ENCODE results near the gene MSRB1. TPM values are rescaled to one million over a fixed set of nuclear protein-coding genes. Genes with fewer than 3 reads are reported as not detected.
"Not testable (repeated sequence)": the region's sequence is repeated elsewhere in the genome, so short reads cannot be mapped to it uniquely, and the experiment has no call there.

Gene MSRB1
- total RNA-seq, 2 donors from 2014 or later, result 20.6 to 23.5 TPM

DNA sequence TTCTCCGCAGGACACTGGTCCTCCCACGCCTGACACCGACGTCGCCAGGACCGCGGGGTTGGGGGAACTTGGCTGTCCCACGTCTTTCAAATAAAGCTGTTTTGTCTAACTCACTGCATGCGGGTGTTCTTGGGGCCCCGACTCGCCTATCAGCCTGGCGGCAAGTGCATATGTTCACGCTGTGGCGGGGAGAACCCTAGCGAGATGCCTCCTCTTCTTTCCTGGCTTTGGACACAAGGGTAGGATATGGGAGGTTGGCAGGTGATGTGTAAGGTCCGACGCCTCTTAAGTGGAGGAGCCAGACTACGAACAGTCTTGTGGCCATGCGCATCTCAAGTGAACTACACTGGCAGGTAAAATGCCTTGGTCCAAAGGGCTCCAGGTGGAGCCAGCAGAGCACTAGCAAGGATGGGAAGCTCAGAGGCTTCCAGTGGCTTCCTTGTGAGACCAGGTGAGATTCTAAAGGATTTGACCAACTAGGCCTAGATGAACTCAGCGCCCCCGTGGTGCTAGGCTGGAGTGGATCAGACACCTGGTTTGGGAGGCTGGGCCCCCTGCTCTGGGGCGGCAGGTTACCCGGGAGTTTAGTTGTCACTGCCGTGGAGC, 22.5 kb upstream of the MSRB1 start:
- H3K36me3 ChIP-seq (ENCODE audit: control insufficient read depth, insufficient read depth, low read length), result peaks cover 24% of the 10 kb centered on the region
- H3K27ac ChIP-seq (ENCODE audit: low read depth, low read length), result peak overlapping the region; percentile 78
- WGBS, 2 experiments (ENCODE audit: insufficient coverage in 1 of 2, insufficient read length in 1 of 2), result 28 to 41% methylated on average over 16 to 24 of the region's 24 CpGs
- DNase-seq, result no peak
- peaks cover 2% of the 10 kb centered on the region for H3K4me1 ChIP-seq (ENCODE audit: control insufficient read depth, insufficient read depth, low read length)
- H3K9me3 ChIP-seq (ENCODE audit: control insufficient read depth, low read length), result no peaks in the 10 kb centered on the region
- peak overlapping the region; percentile 93 for H3K4me3 ChIP-seq (ENCODE audit: low read length)
- H3K27ac Mint-ChIP-seq, result peak overlapping the region; percentile 93
- TF ChIP-seq, protein P1, sequence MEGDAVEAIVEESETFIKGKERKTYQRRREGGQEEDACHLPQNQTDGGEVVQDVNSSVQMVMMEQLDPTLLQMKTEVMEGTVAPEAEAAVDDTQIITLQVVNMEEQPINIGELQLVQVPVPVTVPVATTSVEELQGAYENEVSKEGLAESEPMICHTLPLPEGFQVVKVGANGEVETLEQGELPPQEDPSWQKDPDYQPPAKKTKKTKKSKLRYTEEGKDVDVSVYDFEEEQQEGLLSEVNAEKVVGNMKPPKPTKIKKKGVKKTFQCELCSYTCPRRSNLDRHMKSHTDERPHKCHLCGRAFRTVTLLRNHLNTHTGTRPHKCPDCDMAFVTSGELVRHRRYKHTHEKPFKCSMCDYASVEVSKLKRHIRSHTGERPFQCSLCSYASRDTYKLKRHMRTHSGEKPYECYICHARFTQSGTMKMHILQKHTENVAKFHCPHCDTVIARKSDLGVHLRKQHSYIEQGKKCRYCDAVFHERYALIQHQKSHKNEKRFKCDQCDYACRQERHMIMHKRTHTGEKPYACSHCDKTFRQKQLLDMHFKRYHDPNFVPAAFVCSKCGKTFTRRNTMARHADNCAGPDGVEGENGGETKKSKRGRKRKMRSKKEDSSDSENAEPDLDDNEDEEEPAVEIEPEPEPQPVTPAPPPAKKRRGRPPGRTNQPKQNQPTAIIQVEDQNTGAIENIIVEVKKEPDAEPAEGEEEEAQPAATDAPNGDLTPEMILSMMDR (conservative IDR thresholded peaks at IDR 0.05), result no peak
- H3K9me3 Mint-ChIP-seq, result no peaks in the 10 kb centered on the region
- H3K36me3 Mint-ChIP-seq (ENCODE audit: low read depth), result peaks cover 33% of the 10 kb centered on the region
- H3K4me3 Mint-ChIP-seq, result peak overlapping the region; percentile 93
- peaks cover 30% of the 10 kb centered on the region for H3K4me1 Mint-ChIP-seq
- no peaks in the 10 kb centered on the region for H3K27me3 ChIP-seq (ENCODE audit: control insufficient read depth, insufficient read depth, low read length, poor library complexity, severe bottlenecking)
- peak overlapping the region; percentile 96 for H3K9ac ChIP-seq (ENCODE audit: extremely low read depth, low read length, poor library complexity, severe bottlenecking)
- H3K27me3 Mint-ChIP-seq (ENCODE audit: insufficient read depth), result no peaks in the 10 kb centered on the region

DNA sequence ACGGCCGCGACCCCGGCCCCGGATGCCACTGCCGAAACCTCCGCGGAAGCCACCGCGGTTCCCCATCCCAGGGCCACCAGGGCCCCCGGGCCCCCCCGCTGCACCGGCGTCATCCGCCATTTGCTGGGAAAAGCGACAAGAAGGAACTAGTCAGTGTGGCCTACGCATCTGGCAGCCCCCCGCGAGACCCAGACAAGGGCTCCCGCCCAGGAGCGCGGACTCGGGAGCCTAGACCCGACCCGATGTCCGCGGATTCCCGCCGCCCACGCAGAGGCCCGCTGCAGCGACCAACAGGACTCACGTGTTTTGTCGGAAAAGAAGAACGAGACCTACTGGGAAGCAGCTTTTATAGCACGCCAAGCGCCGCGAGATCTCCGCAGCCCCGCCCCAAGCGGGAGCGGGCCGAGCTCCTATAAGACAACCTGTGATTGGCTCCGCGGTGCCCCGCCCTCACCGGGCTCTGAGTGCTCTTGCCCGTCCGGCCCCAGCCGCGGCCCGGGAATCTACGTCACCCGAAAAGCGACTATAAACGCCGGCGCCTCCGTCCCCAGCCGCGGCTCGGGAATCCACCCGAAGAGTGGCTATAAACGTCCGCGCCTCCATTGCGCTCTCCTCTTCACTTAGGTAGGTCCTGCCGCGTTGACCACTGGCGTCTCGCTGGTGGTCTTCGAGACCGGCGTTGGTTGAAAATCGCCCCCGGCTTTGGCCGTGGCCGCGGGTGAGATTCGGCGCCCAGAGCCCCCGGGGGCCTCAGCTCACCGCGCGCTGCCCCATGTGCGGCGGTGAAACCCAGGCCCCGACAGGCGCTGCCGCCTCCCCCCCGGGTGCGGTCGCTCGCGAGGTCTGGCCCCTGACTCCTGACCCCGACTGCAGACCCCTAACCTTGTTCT, 21.8 kb upstream of the MSRB1 start, which contains the start of gene RPS2:
RPS2 (minus strand) TSS at position 321 of the 890 bp plus-strand sequence; CDS start at position 120, 201 bp downstream.
- Mint-ChIP-seq H3K4me1 (peaks cover 35% of the 10 kb centered on the region), H3K9me3 (no peaks in the 10 kb centered on the region), H3K27ac (peak within 1 kb of the TSS; percentile 93), H3K4me3 (peak within 1 kb of the TSS; percentile 93), H3K36me3 (ENCODE audit: low read depth) (peaks cover 33% of the 10 kb centered on the region), H3K27me3 (ENCODE audit: insufficient read depth) (no peaks in the 10 kb centered on the region)
- Histone ChIP-seq H3K27me3 (ENCODE audit: control insufficient read depth, insufficient read depth, low read length, poor library complexity, severe bottlenecking) (no peaks in the 10 kb centered on the region), H3K36me3 (ENCODE audit: control insufficient read depth, insufficient read depth, low read length) (peaks cover 24% of the 10 kb centered on the region), H3K4me3 (ENCODE audit: low read length) (peak within 1 kb of the TSS; percentile 93), H3K27ac (ENCODE audit: low read depth, low read length) (peak within 1 kb of the TSS; percentile 92), H3K9me3 (ENCODE audit: control insufficient read depth, low read length) (no peaks in the 10 kb centered on the region), H3K4me1 (ENCODE audit: control insufficient read depth, insufficient read depth, low read length) (peaks cover 2% of the 10 kb centered on the region), H3K9ac (ENCODE audit: extremely low read depth, low read length, poor library complexity, severe bottlenecking) (peak within 1 kb of the TSS; percentile 96)
- TF ChIP-seq, protein P1 (conservative IDR thresholded peaks at IDR 0.05), result no peak
- peak; percentile 99 for DNase-seq
- 0% methylated on average over 58 to 92 of the region's 97 CpGs for WGBS, 2 experiments (ENCODE audit: insufficient coverage in 1 of 2, insufficient read length in 1 of 2)

DNA sequence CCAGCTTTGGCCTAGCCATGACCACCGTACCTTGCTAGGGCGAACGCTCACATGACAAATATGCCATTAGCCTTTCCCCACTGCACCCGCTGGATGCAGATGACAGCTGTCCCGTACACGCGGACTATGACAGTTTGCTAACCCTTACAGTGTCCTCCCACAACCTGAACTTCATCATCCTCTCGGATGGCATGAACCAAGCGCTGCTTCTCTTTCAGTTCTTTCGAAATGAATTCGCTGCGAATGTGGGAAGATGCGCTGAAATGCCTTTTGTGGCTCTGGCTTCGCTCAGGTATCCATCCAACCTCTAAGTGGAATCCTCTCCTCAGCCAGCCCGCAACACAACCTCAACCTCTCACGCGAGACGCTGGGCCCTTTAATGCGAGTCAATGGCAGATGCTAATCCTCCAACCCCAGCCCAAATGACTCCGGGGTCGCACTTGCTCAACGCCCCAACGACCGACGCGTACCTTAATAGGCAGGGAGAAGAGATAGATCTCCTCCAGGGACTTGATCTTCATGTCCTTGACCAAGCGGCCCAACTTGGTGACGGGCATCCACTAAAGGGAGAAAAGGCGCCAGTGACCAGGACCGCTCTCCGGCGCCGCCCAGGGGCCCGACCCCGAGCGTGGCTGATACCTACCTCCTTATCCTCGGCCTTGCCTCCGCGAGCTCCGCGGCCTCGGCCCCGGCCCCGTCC, 21.0 kb upstream of the MSRB1 start:
- TF ChIP-seq, protein P1 (conservative IDR thresholded peaks at IDR 0.05), result peak; percentile 24
- peak overlapping the region; percentile 83 for H3K27ac Mint-ChIP-seq
- 2 to 4% methylated on average over 14 to 36 of the region's 44 CpGs for WGBS, 2 experiments (ENCODE audit: insufficient coverage in 1 of 2, insufficient read length in 1 of 2)

GRCh38 chr16:1962161-1963153, 19.5 kb upstream of the MSRB1 start:
- not testable (repeated sequence) for H3K9me3 Mint-ChIP-seq; H3K27ac ChIP-seq (ENCODE audit: low read depth, low read length); H3K27me3 Mint-ChIP-seq (ENCODE audit: insufficient read depth); DNase-seq; H3K9me3 ChIP-seq (ENCODE audit: control insufficient read depth, low read length); H3K27me3 ChIP-seq (ENCODE audit: control insufficient read depth, insufficient read depth, low read length, poor library complexity, severe bottlenecking); H3K4me1 ChIP-seq (ENCODE audit: control insufficient read depth, insufficient read depth, low read length)
- peak overlapping the region; percentile 93 for H3K4me3 Mint-ChIP-seq
- peak overlapping the region; percentile 83 for H3K27ac Mint-ChIP-seq
- 83 to 89% methylated on average over 4 to 37 of the region's 37 CpGs for WGBS, 2 experiments (ENCODE audit: insufficient coverage in 1 of 2, insufficient read length in 1 of 2)
- peaks cover 33% of the 10 kb centered on the region for H3K36me3 Mint-ChIP-seq (ENCODE audit: low read depth)
- Histone ChIP-seq H3K9ac (ENCODE audit: extremely low read depth, low read length, poor library complexity, severe bottlenecking) (peak overlapping the region; percentile 96), H3K4me3 (ENCODE audit: low read length) (peak overlapping the region; percentile 93), H3K36me3 (ENCODE audit: control insufficient read depth, insufficient read depth, low read length) (peaks cover 24% of the 10 kb centered on the region)
- peaks cover 35% of the 10 kb centered on the region for H3K4me1 Mint-ChIP-seq

More for the DNA sequence above, 21.0 kb upstream of the MSRB1 start:
- H3K4me3 Mint-ChIP-seq, result peak overlapping the region; percentile 93
- H3K4me3 ChIP-seq (ENCODE audit: low read length), result peak overlapping the region; percentile 93
- peaks cover 33% of the 10 kb centered on the region for H3K36me3 Mint-ChIP-seq (ENCODE audit: low read depth)
- H3K27me3 Mint-ChIP-seq (ENCODE audit: insufficient read depth), result peaks cover 3% of the 10 kb centered on the region
- no peaks in the 10 kb centered on the region for H3K9me3 ChIP-seq (ENCODE audit: control insufficient read depth, low read length)
- no peaks in the 10 kb centered on the region for H3K9me3 Mint-ChIP-seq
- H3K9ac ChIP-seq (ENCODE audit: extremely low read depth, low read length, poor library complexity, severe bottlenecking), result peak overlapping the region; percentile 96
- peaks cover 35% of the 10 kb centered on the region for H3K4me1 Mint-ChIP-seq
- H3K27ac ChIP-seq (ENCODE audit: low read depth, low read length), result peak overlapping the region; percentile 92
- DNase-seq, result no peak
- peaks cover 2% of the 10 kb centered on the region for H3K4me1 ChIP-seq (ENCODE audit: control insufficient read depth, insufficient read depth, low read length)
- no peaks in the 10 kb centered on the region for H3K27me3 ChIP-seq (ENCODE audit: control insufficient read depth, insufficient read depth, low read length, poor library complexity, severe bottlenecking)
- peaks cover 24% of the 10 kb centered on the region for H3K36me3 ChIP-seq (ENCODE audit: control insufficient read depth, insufficient read depth, low read length)

All from endodermal cell (in vitro differentiated cells).